Breast epithelium (tissue), 4 donors: ENCODE data around the gene MYO15B. TPM values are rescaled to one million over a fixed set of nuclear protein-coding genes. Genes with fewer than 3 reads are reported as not detected.

Source experiments
- DNase-seq, 2 donors: peaks; one replicate each; pipeline ENCODE4 v3.0.0-alpha.2; 2019; ENCODE audit warnings: low spot score in 2 of 2
- H3K27ac ChIP-seq, 2 donors: fragments of 200-600 bp; sonication (generic) in 1 of 2; one replicate each; pipeline ENCODE4 v1.5.1; 2016 to 2019; ENCODE audit warnings: mild to moderate bottlenecking in 1 of 2
- H3K27me3 ChIP-seq, 2 donors: fragments of 200-600 bp; sonication (generic) in 1 of 2; one replicate each; pipeline versions ENCODE4 v1.5.1 to v1.6.0; 2017 to 2019; ENCODE audit warnings: control low read depth in 1 of 2, mild to moderate bottlenecking in 1 of 2
- H3K36me3 ChIP-seq: fragments of 200-600 bp; one replicate; pipeline ENCODE4 v1.5.1; 2019
- H3K4me1 ChIP-seq, 2 donors: fragments of 200-600 bp; sonication (generic); one replicate each; pipeline ENCODE4 v1.5.1; 2016 to 2019; ENCODE audit warnings: control low read depth in 1 of 2
- H3K4me3 ChIP-seq, 3 donors: fragments of 200-600 bp; sonication (generic); 1 replicate in 2 of 3; 2 replicates in 1 of 3; pipeline ENCODE4 v1.5.1; 2016 to 2019; ENCODE audit warnings: mild to moderate bottlenecking in 3 of 3, moderate library complexity in 2 of 3
- H3K9me3 ChIP-seq, 2 donors: fragments of 200-600 bp; sonication (generic) in 1 of 2; one replicate each; pipeline ENCODE4 v1.5.1; 2016 to 2019; ENCODE audit warnings: control low read depth in 1 of 2
- CTCF ChIP-seq, 3 donors: fragments of 450-650 bp; IDR thresholded peaks; one replicate each; pipeline ENCODE4 v1.5.1; 2016 to 2017; ENCODE audit warnings: antibody characterized with exemption in 3 of 3, mild to moderate bottlenecking in 3 of 3, moderate library complexity in 3 of 3
- POLR2A ChIP-seq: fragments of 450-650 bp; IDR thresholded peaks from one replicate; pipeline ENCODE4 v1.6.1; 2016; ENCODE audit warnings: antibody characterized with exemption, mild to moderate bottlenecking, moderate library complexity
- POLR2AphosphoS5 ChIP-seq, 3 donors: sonication (generic); formaldehyde crosslinking; IDR thresholded peaks; one replicate each; pipeline ENCODE4 v1.6.1; 2017; ENCODE audit warnings: antibody characterized with exemption in 3 of 3
- intact Hi-C: fragments of 100-400 bp; cut with DNase I; formaldehyde crosslinking; loops from one replicate; pipeline ENCODE4 v1.15.1; 2023; ENCODE audit warnings: low total_unique reads
- total RNA-seq, 3 donors: library from RNA; depleted of rRNA; stranded (reverse); fragments of >200 nt; gene quantifications; one replicate each; pipeline ENCODE4 v1.1.0, GENCODE V29; 2016

Gene MYO15B
- total RNA-seq, 3 donors from 2014 or later = 65.3 to 121 (median 86.6) TPM

GRCh38 chr17:75645501-75645888 lies 57.9 kb downstream of the MYO15B start:
- H3K4me3 ChIP-seq = no peak overlapping the region
- DNase-seq = peak in 1 of 2 donors; percentile 75
- no peaks in the 10 kb centered on the region for H3K27me3 ChIP-seq
- peak in 1 of 3 donors; percentile 22 for TF ChIP-seq POLR2AphosphoS5 (IDR thresholded peaks at IDR 0.05)
- TF ChIP-seq POLR2A = no peak
- H3K9me3 ChIP-seq = no peaks in the 10 kb centered on the region
- H3K36me3 ChIP-seq = no peaks in the 10 kb centered on the region
- H3K27ac ChIP-seq = peak overlapping the region; percentile 88 to 95
- intact Hi-C loops = no loop called here
- peaks cover 5 to 13% of the 10 kb centered on the region in 2 donors for H3K4me1 ChIP-seq

GRCh38 chr17:75645889-75646637 lies 58.5 kb downstream of the MYO15B start:
- Histone ChIP-seq H3K36me3 (no peaks in the 10 kb centered on the region), H3K4me1 (peaks cover 5 to 13% of the 10 kb centered on the region in 2 donors), H3K4me3 (no peak overlapping the region), H3K9me3 (no peaks in the 10 kb centered on the region), H3K27me3 (no peaks in the 10 kb centered on the region), H3K27ac (peak overlapping the region; percentile 88 to 95)
- no peak for TF ChIP-seq POLR2AphosphoS5 (IDR thresholded peaks at IDR 0.05)
- no peak for TF ChIP-seq POLR2A
- TF ChIP-seq CTCF (IDR thresholded peaks at IDR 0.05) = no peak
- peak; percentile 46 to 49 for DNase-seq
- intact Hi-C loops = no loop called here

GRCh38 chr17:75646638-75646992 lies 59.0 kb downstream of the MYO15B start:
- peak overlapping the region; percentile 88 to 95 for H3K27ac ChIP-seq
- no peak for DNase-seq
- no peaks in the 10 kb centered on the region for H3K9me3 ChIP-seq
- no peak for TF ChIP-seq POLR2A
- TF ChIP-seq CTCF (IDR thresholded peaks at IDR 0.05) = no peak
- TF ChIP-seq POLR2AphosphoS5 (IDR thresholded peaks at IDR 0.05) = no peak
- no peaks in the 10 kb centered on the region for H3K36me3 ChIP-seq
- H3K27me3 ChIP-seq = no peaks in the 10 kb centered on the region
- intact Hi-C loops = no loop called here
- H3K4me1 ChIP-seq = peaks cover 5 to 13% of the 10 kb centered on the region in 2 donors
- H3K4me3 ChIP-seq = no peak overlapping the region

GRCh38 chr17:75647061-75647460 lies 59.5 kb downstream of the MYO15B start:
- H3K36me3 ChIP-seq = no peaks in the 10 kb centered on the region
- no peaks in the 10 kb centered on the region for H3K27me3 ChIP-seq
- no peak for DNase-seq
- peaks cover 5 to 13% of the 10 kb centered on the region in 2 donors for H3K4me1 ChIP-seq
- intact Hi-C loops = no loop called here
- H3K4me3 ChIP-seq = no peak overlapping the region
- peak overlapping the region in 1 of 2 donors; percentile 95 for H3K27ac ChIP-seq
- TF ChIP-seq CTCF (IDR thresholded peaks at IDR 0.05) = no peak
- no peak for TF ChIP-seq POLR2AphosphoS5 (IDR thresholded peaks at IDR 0.05)
- no peak for TF ChIP-seq POLR2A
- H3K9me3 ChIP-seq = no peaks in the 10 kb centered on the region

- DNase-seq = peak in 1 of 2 donors; percentile 5
- Histone ChIP-seq H3K27ac (no peak overlapping the region), H3K9me3 (no peaks in the 10 kb centered on the region), H3K4me1 (peaks cover under 1 to 10% of the 10 kb centered on the region in 2 donors), H3K4me3 (no peak overlapping the region), H3K27me3 (no peaks in the 10 kb centered on the region), H3K36me3 (no peaks in the 10 kb centered on the region)
- TF ChIP-seq POLR2A = no peak
- TF ChIP-seq CTCF (IDR thresholded peaks at IDR 0.05) = no peak
- no peak for TF ChIP-seq POLR2AphosphoS5 (IDR thresholded peaks at IDR 0.05)
- intact Hi-C loops = no loop called here
Measured at GRCh38 chr17:75647921-75648320, 60.3 kb downstream of the MYO15B start.
